K562 (cell line): ENCODE data around the gene RTBDN. TPM values are rescaled to one million over a fixed set of nuclear protein-coding genes. Genes with fewer than 3 reads are reported as not detected.
A peak's percentile ranks its signal among the peaks of the same experiment; 100 is the strongest.

Experiments used
- CLOCK ChIP-seq: fragments of 250-450 bp; sonication (Bioruptor Pico); IDR thresholded peaks from 2 replicates; pipeline ENCODE4 v1.4.0; 2020; ENCODE audit warnings: mild to moderate bottlenecking, moderate library complexity, borderline replicate concordance
- MTA1 ChIP-seq: fragments of 450-650 bp; IDR thresholded peaks from 2 replicates; pipeline ENCODE4 v1.6.1; 2017; ENCODE audit warnings: borderline replicate concordance
- PHB2 ChIP-seq: fragments of 450-650 bp; IDR thresholded peaks from 2 replicates; pipeline ENCODE4 v1.6.1; 2017; ENCODE audit warnings: low read depth
- SMARCC2 ChIP-seq: fragments of 450-650 bp; IDR thresholded peaks from 2 replicates; pipeline ENCODE4 v1.6.1; 2017; ENCODE audit warnings: antibody characterized with exemption, moderate library complexity, mild to moderate bottlenecking, low read depth
- TGIF2 ChIP-seq: sonication (generic); formaldehyde crosslinking; IDR thresholded peaks from 2 replicates; pipeline ENCODE4 v1.8.1; 2022; ENCODE audit warnings: mild to moderate bottlenecking, missing genetic modification reagents, moderate library complexity
- ZBTB26 ChIP-seq: fragments of 450-650 bp; formaldehyde crosslinking; IDR thresholded peaks from 2 replicates; pipeline ENCODE4 v1.4.0; 2022; ENCODE audit warnings: missing genetic modification characterization
- ZNF121 ChIP-seq: sonication (generic); formaldehyde crosslinking; conservative IDR thresholded peaks from 2 replicates; pipeline ENCODE4 v1.8.0; 2022; ENCODE audit warnings: missing genetic modification reagents
- polyA plus RNA-seq, 8 experiments: library from polyadenylated mRNA; depleted of rRNA in 4 of 8; stranded (reverse) in 5 of 8; unstranded in 3 of 8; fragments of >200 nt; fragmentation: Nextera tagmentation in 2 of 8; fragmentation: Illumina TruSeq in 1 of 8; extraction: Ambion mirVana in 2 of 8; extraction: Trizol in 1 of 8; gene quantifications; 2 replicates each; pipeline versions ENCODE4 v1.2.1 to v1.2.3, GENCODE V29; 2011 to 2014; ENCODE audit warnings: inconsistent platforms in 1 of 8, missing spikeins in 1 of 8
- total RNA-seq, 7 experiments: library from RNA; depleted of rRNA in 6 of 7; stranded (reverse); fragments of >200 nt in 6 of 7; fragmentation: Illumina TruSeq in 2 of 7; extraction: Trizol in 2 of 7; gene quantifications; 2 replicates each; pipeline versions ENCODE4 v1.2.1 to v1.2.3, GENCODE V29; 2011 to 2021; ENCODE audit warnings: low replicate concordance in 1 of 7
- TF ChIP-seq, protein P1 (sequence below): fragments of 150-350 bp; conservative IDR thresholded peaks from 2 replicates; pipeline ENCODE4 v1.6.1; 2014; ENCODE audit warnings: low read length
- TF ChIP-seq, protein P2 (sequence below): fragments of 450-650 bp; IDR thresholded peaks from 2 replicates; pipeline ENCODE4 v1.6.1; 2017; ENCODE audit warnings: antibody characterized with exemption, mild to moderate bottlenecking
- TF ChIP-seq, protein P3 (sequence below): fragments of 450-650 bp; formaldehyde crosslinking; conservative IDR thresholded peaks from 2 replicates; pipeline ENCODE4 v1.4.0; 2022; ENCODE audit warnings: mild to moderate bottlenecking, missing genetic modification characterization

Gene RTBDN
- total and polyA plus RNA-seq, 9 of the 15 experiments (the other 6 are each of a cell fraction or from before 2014, with no cell fraction given): 0.20 to 2.3 (median 0.72) TPM; not detected in 1

DNA sequence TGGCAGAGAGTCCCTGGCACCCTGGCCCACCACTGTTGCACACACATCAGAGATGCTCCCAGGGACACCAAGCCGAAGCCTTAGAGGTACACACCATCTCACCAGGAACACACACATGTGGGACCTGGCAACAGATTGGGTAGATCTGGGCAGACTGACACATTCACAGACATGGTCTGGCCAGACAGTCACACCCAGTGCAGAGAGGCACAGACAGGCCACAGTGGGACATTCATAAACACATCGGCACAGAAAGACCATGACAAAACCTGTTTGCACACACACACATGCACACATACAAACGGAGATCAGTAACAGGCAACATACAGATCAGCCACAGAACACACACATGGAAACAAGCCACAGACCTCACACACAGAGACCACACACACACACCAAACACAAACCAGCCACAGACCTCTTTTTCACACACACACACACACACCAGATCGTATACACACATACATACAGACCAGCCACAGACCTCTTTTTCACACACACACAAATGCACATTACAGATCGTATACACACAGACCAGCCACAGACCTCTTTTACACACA is 49.4 kb downstream of the RTBDN start (continued):
- TF ChIP-seq MTA1: no peak
- 0 out of 2 replicates have a peak, but pooled peaks have one; percentile 8 for TF ChIP-seq PHB2
- no peak for TF ChIP-seq CLOCK (CRISPR knock-in tag)
- TF ChIP-seq, protein P1, sequence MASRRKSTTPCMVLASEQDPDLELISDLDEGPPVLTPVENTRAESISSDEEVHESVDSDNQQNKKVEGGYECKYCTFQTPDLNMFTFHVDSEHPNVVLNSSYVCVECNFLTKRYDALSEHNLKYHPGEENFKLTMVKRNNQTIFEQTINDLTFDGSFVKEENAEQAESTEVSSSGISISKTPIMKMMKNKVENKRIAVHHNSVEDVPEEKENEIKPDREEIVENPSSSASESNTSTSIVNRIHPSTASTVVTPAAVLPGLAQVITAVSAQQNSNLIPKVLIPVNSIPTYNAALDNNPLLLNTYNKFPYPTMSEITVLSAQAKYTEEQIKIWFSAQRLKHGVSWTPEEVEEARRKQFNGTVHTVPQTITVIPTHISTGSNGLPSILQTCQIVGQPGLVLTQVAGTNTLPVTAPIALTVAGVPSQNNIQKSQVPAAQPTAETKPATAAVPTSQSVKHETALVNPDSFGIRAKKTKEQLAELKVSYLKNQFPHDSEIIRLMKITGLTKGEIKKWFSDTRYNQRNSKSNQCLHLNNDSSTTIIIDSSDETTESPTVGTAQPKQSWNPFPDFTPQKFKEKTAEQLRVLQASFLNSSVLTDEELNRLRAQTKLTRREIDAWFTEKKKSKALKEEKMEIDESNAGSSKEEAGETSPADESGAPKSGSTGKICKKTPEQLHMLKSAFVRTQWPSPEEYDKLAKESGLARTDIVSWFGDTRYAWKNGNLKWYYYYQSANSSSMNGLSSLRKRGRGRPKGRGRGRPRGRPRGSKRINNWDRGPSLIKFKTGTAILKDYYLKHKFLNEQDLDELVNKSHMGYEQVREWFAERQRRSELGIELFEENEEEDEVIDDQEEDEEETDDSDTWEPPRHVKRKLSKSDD: no peak
- no peak for TF ChIP-seq TGIF2 (CRISPR knock-in tag)
- no peak for TF ChIP-seq ZNF121 (CRISPR knock-in tag)
- TF ChIP-seq, protein P2, sequence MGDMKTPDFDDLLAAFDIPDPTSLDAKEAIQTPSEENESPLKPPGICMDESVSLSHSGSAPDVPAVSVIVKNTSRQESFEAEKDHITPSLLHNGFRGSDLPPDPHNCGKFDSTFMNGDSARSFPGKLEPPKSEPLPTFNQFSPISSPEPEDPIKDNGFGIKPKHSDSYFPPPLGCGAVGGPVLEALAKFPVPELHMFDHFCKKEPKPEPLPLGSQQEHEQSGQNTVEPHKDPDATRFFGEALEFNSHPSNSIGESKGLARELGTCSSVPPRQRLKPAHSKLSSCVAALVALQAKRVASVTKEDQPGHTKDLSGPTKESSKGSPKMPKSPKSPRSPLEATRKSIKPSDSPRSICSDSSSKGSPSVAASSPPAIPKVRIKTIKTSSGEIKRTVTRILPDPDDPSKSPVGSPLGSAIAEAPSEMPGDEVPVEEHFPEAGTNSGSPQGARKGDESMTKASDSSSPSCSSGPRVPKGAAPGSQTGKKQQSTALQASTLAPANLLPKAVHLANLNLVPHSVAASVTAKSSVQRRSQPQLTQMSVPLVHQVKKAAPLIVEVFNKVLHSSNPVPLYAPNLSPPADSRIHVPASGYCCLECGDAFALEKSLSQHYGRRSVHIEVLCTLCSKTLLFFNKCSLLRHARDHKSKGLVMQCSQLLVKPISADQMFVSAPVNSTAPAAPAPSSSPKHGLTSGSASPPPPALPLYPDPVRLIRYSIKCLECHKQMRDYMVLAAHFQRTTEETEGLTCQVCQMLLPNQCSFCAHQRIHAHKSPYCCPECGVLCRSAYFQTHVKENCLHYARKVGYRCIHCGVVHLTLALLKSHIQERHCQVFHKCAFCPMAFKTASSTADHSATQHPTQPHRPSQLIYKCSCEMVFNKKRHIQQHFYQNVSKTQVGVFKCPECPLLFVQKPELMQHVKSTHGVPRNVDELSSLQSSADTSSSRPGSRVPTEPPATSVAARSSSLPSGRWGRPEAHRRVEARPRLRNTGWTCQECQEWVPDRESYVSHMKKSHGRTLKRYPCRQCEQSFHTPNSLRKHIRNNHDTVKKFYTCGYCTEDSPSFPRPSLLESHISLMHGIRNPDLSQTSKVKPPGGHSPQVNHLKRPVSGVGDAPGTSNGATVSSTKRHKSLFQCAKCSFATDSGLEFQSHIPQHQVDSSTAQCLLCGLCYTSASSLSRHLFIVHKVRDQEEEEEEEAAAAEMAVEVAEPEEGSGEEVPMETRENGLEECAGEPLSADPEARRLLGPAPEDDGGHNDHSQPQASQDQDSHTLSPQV: peak; percentile 30; the same call in 1 of the 2 replicates
- TF ChIP-seq, protein P3, sequence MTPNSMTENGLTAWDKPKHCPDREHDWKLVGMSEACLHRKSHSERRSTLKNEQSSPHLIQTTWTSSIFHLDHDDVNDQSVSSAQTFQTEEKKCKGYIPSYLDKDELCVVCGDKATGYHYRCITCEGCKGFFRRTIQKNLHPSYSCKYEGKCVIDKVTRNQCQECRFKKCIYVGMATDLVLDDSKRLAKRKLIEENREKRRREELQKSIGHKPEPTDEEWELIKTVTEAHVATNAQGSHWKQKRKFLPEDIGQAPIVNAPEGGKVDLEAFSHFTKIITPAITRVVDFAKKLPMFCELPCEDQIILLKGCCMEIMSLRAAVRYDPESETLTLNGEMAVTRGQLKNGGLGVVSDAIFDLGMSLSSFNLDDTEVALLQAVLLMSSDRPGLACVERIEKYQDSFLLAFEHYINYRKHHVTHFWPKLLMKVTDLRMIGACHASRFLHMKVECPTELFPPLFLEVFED (CRISPR knock-in tag): peak; percentile 90
- TF ChIP-seq SMARCC2: no peak
- TF ChIP-seq ZBTB26: peak; percentile 93
